ENCODE measurements around the gene CST7.

CST7 gene

GRCh38 chr20:25008388-25009217 lies 59.5 kb downstream of the CST7 start:
- H3K9me3 ChIP-seq (ENCODE audit: control insufficient read depth, insufficient read depth, low read depth, low read length): no peaks in the 10 kb centered on the region
- no peak overlapping the region for H3K4me3 ChIP-seq (ENCODE audit: low read depth, low read length)
- peaks cover 6% of the 10 kb centered on the region; the same call in 1 of the 2 replicates for H3K27me3 ChIP-seq (ENCODE audit: control insufficient read depth, insufficient read depth, low read length)
- H3K36me3 ChIP-seq (ENCODE audit: control insufficient read depth, insufficient read depth, low read length): no peaks in the 10 kb centered on the region
- no peaks in the 10 kb centered on the region for H3K4me1 ChIP-seq (ENCODE audit: control insufficient read depth, insufficient read depth, low read length)
- no peak overlapping the region for H3K9ac ChIP-seq (ENCODE audit: low read length)
- no peak overlapping the region for H3K27ac ChIP-seq (ENCODE audit: low read depth, low read length)
